Trophoblast cell (in vitro differentiated cells and primary cell): ENCODE results near the gene B3GALT5.

Experiments
- DNase-seq, 2 donors: peaks; one replicate each; pipeline ENCODE4 v3.0.0-alpha.2; 2016
- H2AFZ ChIP-seq: 2 replicates; pipeline ENCODE4 v1.6.1; 2013; ENCODE audit warnings: low read length, moderate library complexity, mild to moderate bottlenecking; ENCODE audit not compliant: insufficient read depth, poor library complexity
- H2AK5ac ChIP-seq: 2 replicates; pipeline ENCODE4 v1.6.1; 2013; ENCODE audit warnings: mild to moderate bottlenecking, low read length
- H2BK120ac ChIP-seq: 2 replicates; pipeline ENCODE4 v1.6.1; 2013; ENCODE audit warnings: low read length, mild to moderate bottlenecking, moderate library complexity; ENCODE audit not compliant: insufficient read depth, poor library complexity
- H2BK12ac ChIP-seq: 2 replicates; pipeline ENCODE4 v1.6.1; 2013; ENCODE audit warnings: mild to moderate bottlenecking, low read length, moderate library complexity
- H2BK5ac ChIP-seq: 2 replicates; pipeline ENCODE4 v1.6.1; 2013; ENCODE audit warnings: low read length, low read depth, moderate library complexity, mild to moderate bottlenecking; ENCODE audit not compliant: poor library complexity
- H3K14ac ChIP-seq: 2 replicates; pipeline ENCODE4 v1.6.1; 2013; ENCODE audit warnings: mild to moderate bottlenecking, low read length
- H3K18ac ChIP-seq: 2 replicates; pipeline ENCODE4 v1.6.1; 2013; ENCODE audit warnings: mild to moderate bottlenecking, low read length
- H3K23ac ChIP-seq: 2 replicates; pipeline ENCODE4 v1.6.1; 2013; ENCODE audit warnings: low read length
- H3K27ac ChIP-seq: 2 replicates; pipeline ENCODE4 v1.5.1; 2013; ENCODE audit warnings: low read depth, mild to moderate bottlenecking, inconsistent platforms, low read length, moderate library complexity
- H3K27me3 ChIP-seq: 2 replicates; pipeline ENCODE4 v1.6.1; 2013; ENCODE audit warnings: inconsistent platforms, mild to moderate bottlenecking, low read length, moderate library complexity; ENCODE audit not compliant: insufficient read depth
- H3K36me3 ChIP-seq, 2 experiments: 1 replicate in 1 of 2; 2 replicates in 1 of 2; pipeline ENCODE4 v1.6.1; 2013; ENCODE audit warnings: low read length in 2 of 2, mild to moderate bottlenecking in 2 of 2, moderate library complexity in 1 of 2; ENCODE audit not compliant: insufficient read depth in 2 of 2, control insufficient read depth in 1 of 2
- H3K4ac ChIP-seq: 2 replicates; pipeline ENCODE4 v1.6.1; 2013; ENCODE audit warnings: low read depth, mild to moderate bottlenecking, low read length, moderate library complexity
- H3K4me1 ChIP-seq, 2 experiments: 1 replicate in 1 of 2; 2 replicates in 1 of 2; pipeline ENCODE4 v1.6.1; 2013; ENCODE audit warnings: low read length in 2 of 2, mild to moderate bottlenecking in 2 of 2, moderate library complexity in 1 of 2; ENCODE audit not compliant: insufficient read depth in 2 of 2, control insufficient read depth in 1 of 2
- H3K4me2 ChIP-seq: 2 replicates; pipeline ENCODE4 v1.6.1; 2013; ENCODE audit warnings: inconsistent platforms, mild to moderate bottlenecking, low read length, moderate library complexity
- H3K4me3 ChIP-seq: 2 replicates; pipeline ENCODE4 v1.5.1; 2013; ENCODE audit warnings: mild to moderate bottlenecking, low read depth, low read length, inconsistent platforms
- H3K79me1 ChIP-seq: one replicate; pipeline ENCODE4 v1.6.1; 2013; ENCODE audit warnings: low read length
- H3K79me2 ChIP-seq: 2 replicates; pipeline ENCODE4 v1.6.1; 2013; ENCODE audit warnings: low read length, mild to moderate bottlenecking; ENCODE audit not compliant: control insufficient read depth, insufficient read depth, poor library complexity
- H3K9ac ChIP-seq: 2 replicates; pipeline ENCODE4 v1.6.1; 2013; ENCODE audit warnings: mild to moderate bottlenecking, low read length
- H3K9me3 ChIP-seq: 2 replicates; pipeline ENCODE4 v1.6.1; 2013; ENCODE audit warnings: low read depth, mild to moderate bottlenecking, control low read depth, inconsistent platforms, low read length; ENCODE audit not compliant: insufficient read depth
- H4K12ac ChIP-seq: 2 replicates; pipeline ENCODE4 v1.6.1; 2013; ENCODE audit warnings: low read depth, mild to moderate bottlenecking, low read length, moderate library complexity
- H4K8ac ChIP-seq: 2 replicates; pipeline ENCODE4 v1.6.1; 2013; ENCODE audit warnings: low read depth, mild to moderate bottlenecking, low read length, moderate library complexity
- H4K91ac ChIP-seq: one replicate; pipeline ENCODE4 v1.6.1; 2013; ENCODE audit warnings: low read depth, mild to moderate bottlenecking, low read length, moderate library complexity
- WGBS: extraction: QIAGEN DNeasy Blood & Tissue Kit; methylation state at CpG from one replicate; pipeline ENCODE4 v1.1.7; 2013; ENCODE audit warnings: missing lambda C conversion rate; ENCODE audit not compliant: insufficient read length, insufficient coverage; ENCODE audit errors: extremely low coverage; 5-methylcytosine and 5-hydroxymethylcytosine counted together

B3GALT5 gene

DNA sequence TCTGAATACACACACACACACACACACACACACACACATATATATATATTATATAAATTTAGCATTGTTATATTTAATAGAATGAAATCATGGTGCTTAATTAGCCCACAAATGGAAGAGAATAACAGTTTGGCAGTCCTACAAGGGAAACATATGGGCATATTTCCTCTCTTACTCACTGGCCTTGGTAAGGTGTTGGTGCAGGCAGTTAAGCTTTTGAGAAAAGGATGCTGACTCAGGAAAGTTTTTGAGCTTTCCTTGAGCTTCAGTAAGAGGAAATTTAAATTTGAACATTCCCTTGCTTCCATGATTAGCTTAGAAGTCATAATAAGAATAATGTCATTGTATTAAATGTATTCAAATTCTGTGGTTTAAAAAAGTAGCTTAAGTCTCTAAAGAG lies 37.0 kb upstream of the B3GALT5 start:
- no peak overlapping the region for H4K91ac ChIP-seq
- H3K27ac ChIP-seq = no peak overlapping the region
- H3K9ac ChIP-seq = no peak overlapping the region
- no peak overlapping the region for H3K14ac ChIP-seq
- no peak overlapping the region for H3K4me3 ChIP-seq
- no peaks in the 10 kb centered on the region for H3K36me3 ChIP-seq
- H3K4me2 ChIP-seq = no peak overlapping the region
- H3K79me1 ChIP-seq = no peaks in the 10 kb centered on the region
- H3K27me3 ChIP-seq = no peaks in the 10 kb centered on the region
- H2BK5ac ChIP-seq = no peak overlapping the region
- no peak overlapping the region for H2BK120ac ChIP-seq
- H3K4ac ChIP-seq = no peak overlapping the region
- peaks cover 9 to 11% of the 10 kb centered on the region in 2 experiments for H3K4me1 ChIP-seq
- H4K8ac ChIP-seq = no peak overlapping the region
- peaks cover 2% of the 10 kb centered on the region for H3K9me3 ChIP-seq
- no peak overlapping the region for H2AK5ac ChIP-seq
- H2BK12ac ChIP-seq = no peak overlapping the region
- H3K79me2 ChIP-seq = no peaks in the 10 kb centered on the region
- DNase-seq = peak in 1 of 2 donors; percentile 53
- no peak overlapping the region for H2AFZ ChIP-seq
- no peak overlapping the region for H3K23ac ChIP-seq
- H4K12ac ChIP-seq = no peak overlapping the region
- H3K18ac ChIP-seq = no peak overlapping the region

- no CpG with 5 or more reads among the region's 3 CpGs for WGBS
- Histone ChIP-seq H4K8ac (no peak overlapping the region), H4K12ac (no peak overlapping the region), H3K27me3 (no peaks in the 10 kb centered on the region), H3K79me1 (no peaks in the 10 kb centered on the region), H3K4me2 (peak overlapping the region; percentile 35), H3K18ac (no peak overlapping the region), H3K4me3 (no peak overlapping the region), H2BK5ac (no peak overlapping the region), H2BK120ac (no peak overlapping the region), H3K4ac (no peak overlapping the region), H3K9ac (no peak overlapping the region), H3K27ac (no peak overlapping the region), H3K23ac (no peak overlapping the region), H3K4me1 (peaks cover 12 to 14% of the 10 kb centered on the region in 2 experiments), H3K14ac (no peak overlapping the region), H2AK5ac (no peak overlapping the region), H2AFZ (no peak overlapping the region), H2BK12ac (no peak overlapping the region), H3K36me3 (no peaks in the 10 kb centered on the region), H4K91ac (no peak overlapping the region), H3K9me3 (peaks cover 2% of the 10 kb centered on the region), H3K79me2 (no peaks in the 10 kb centered on the region)
- peak in 1 of 2 donors; percentile 10 for DNase-seq
Measured at GRCh38 chr21:39576518-39577128, 36.1 kb upstream of the B3GALT5 start.

- H3K9me3 ChIP-seq = no peaks in the 10 kb centered on the region
- no peak overlapping the region for H2BK12ac ChIP-seq
- peak overlapping the region; percentile 16 for H4K91ac ChIP-seq
- no CpG with 5 or more reads among the region's 16 CpGs for WGBS
- no peak overlapping the region for H2AK5ac ChIP-seq
- H3K4me3 ChIP-seq = no peak overlapping the region
- H3K9ac ChIP-seq = no peak overlapping the region
- H3K4me1 ChIP-seq = peaks cover 12 to 14% of the 10 kb centered on the region in 2 experiments
- H2AFZ ChIP-seq = no peak overlapping the region
- H2BK120ac ChIP-seq = no peak overlapping the region
- H3K4ac ChIP-seq = no peak overlapping the region
- no peak overlapping the region for H4K8ac ChIP-seq
- no peaks in the 10 kb centered on the region for H3K79me2 ChIP-seq
- no peak overlapping the region for H3K18ac ChIP-seq
- no peaks in the 10 kb centered on the region for H3K27me3 ChIP-seq
- H3K36me3 ChIP-seq = no peaks in the 10 kb centered on the region
- no peak overlapping the region for H3K14ac ChIP-seq
- H3K27ac ChIP-seq = no peak overlapping the region
- H3K23ac ChIP-seq = no peak overlapping the region
- DNase-seq = peak; percentile 81 to 89
- no peak overlapping the region for H4K12ac ChIP-seq
- no peak overlapping the region for H3K4me2 ChIP-seq
- H3K79me1 ChIP-seq = no peaks in the 10 kb centered on the region
- no peak overlapping the region for H2BK5ac ChIP-seq
Measured at GRCh38 chr21:39579734-39580332, 32.9 kb upstream of the B3GALT5 start.

DNA sequence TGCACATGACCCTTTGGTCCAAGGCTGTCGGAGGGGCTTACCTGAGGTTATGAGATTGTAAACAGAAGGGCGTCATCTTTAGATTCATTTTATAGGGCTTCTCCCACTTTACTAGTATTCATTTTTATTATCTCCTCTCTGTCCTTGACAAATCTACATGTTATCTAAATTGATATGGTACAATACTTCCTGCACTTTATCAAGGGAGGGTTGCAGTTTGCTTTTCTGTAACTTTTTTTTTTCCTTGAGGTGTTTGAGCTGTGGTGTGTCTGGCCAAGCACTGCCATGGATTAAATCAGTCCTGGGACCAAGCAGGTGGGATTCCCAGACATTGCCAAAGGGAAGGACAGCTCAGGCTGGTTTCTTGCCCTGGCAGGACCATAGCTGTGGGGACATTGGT lies 32.0 kb upstream of the B3GALT5 start:
- H3K18ac ChIP-seq = no peak overlapping the region
- no peak overlapping the region for H3K14ac ChIP-seq
- no peak overlapping the region for H3K9ac ChIP-seq
- no peaks in the 10 kb centered on the region for H3K9me3 ChIP-seq
- no peak overlapping the region for H3K4ac ChIP-seq
- H2AFZ ChIP-seq = no peak overlapping the region
- no peak overlapping the region for H2BK5ac ChIP-seq
- no peak overlapping the region for H3K4me2 ChIP-seq
- H3K23ac ChIP-seq = no peak overlapping the region
- no peaks in the 10 kb centered on the region for H3K79me1 ChIP-seq
- H2BK120ac ChIP-seq = no peak overlapping the region
- no peaks in the 10 kb centered on the region for H3K79me2 ChIP-seq
- no peak overlapping the region for H2AK5ac ChIP-seq
- H4K8ac ChIP-seq = no peak overlapping the region
- H3K36me3 ChIP-seq = no peaks in the 10 kb centered on the region
- no CpG with 5 or more reads among the region's 2 CpGs for WGBS
- no peak overlapping the region for H4K91ac ChIP-seq
- no peak overlapping the region for H3K4me3 ChIP-seq
- no peak overlapping the region for H4K12ac ChIP-seq
- H3K27ac ChIP-seq = no peak overlapping the region
- H3K4me1 ChIP-seq = peaks cover 12 to 14% of the 10 kb centered on the region in 2 experiments
- no peak overlapping the region for H2BK12ac ChIP-seq
- no peaks in the 10 kb centered on the region for H3K27me3 ChIP-seq
- no peak for DNase-seq
